ENCODE data around the gene MAPK1.

DNA sequence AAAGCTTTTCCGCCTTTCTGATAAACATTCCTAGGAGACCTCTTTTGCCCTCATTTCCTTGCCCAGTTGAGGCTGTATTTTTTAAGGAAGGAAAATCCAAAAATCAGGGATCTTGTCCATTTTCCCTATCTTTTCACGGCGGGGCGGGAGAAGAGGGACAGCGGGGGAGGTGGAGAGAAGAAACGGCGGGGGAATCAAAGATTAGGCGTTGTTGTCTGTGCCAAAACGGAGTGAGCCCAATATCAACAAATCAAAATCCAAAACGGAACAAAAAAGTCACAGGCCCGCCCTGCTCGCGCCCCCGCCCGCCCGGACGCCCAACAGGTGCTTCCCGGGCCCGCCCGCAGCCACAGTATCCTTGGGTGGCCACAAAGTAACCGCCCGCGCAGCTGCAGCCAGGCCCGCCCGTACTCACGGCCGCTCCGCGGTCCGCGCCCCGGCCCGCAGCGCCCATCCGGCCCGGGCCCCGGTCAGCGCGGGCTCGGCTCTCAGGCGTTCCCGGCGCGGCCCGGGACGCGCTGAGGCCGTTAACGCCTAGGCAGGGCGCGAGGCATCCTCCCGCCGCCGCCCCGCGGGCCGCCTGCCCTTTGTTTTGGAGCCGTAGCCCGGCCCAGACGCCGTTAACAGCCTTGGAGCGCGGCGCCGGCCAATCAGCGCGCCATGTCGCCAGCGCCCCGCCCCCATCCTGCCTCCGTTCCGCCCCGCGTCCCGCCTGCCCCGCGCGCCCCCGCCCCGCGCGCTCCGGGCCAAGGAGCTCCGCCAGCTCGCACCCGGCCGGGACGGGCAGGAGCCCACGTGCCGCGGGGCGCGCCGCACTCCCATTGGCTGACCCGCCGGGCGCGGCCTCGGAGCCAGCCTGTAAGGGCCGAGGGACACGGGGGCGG lies 132.0 kb downstream of the MAPK1 start, which contains the start of gene YPEL1:
- TF ChIP-seq, protein P1, sequence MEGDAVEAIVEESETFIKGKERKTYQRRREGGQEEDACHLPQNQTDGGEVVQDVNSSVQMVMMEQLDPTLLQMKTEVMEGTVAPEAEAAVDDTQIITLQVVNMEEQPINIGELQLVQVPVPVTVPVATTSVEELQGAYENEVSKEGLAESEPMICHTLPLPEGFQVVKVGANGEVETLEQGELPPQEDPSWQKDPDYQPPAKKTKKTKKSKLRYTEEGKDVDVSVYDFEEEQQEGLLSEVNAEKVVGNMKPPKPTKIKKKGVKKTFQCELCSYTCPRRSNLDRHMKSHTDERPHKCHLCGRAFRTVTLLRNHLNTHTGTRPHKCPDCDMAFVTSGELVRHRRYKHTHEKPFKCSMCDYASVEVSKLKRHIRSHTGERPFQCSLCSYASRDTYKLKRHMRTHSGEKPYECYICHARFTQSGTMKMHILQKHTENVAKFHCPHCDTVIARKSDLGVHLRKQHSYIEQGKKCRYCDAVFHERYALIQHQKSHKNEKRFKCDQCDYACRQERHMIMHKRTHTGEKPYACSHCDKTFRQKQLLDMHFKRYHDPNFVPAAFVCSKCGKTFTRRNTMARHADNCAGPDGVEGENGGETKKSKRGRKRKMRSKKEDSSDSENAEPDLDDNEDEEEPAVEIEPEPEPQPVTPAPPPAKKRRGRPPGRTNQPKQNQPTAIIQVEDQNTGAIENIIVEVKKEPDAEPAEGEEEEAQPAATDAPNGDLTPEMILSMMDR (IDR thresholded peaks at IDR 0.05; ENCODE audit: insufficient read depth, low read depth, low read length): no peak
- no peak for TF ChIP-seq EZH2 (IDR thresholded peaks at IDR 0.05; ENCODE audit: insufficient read depth, low read length)
